Adrenal gland (tissue), 5 donors: ENCODE measurements around the gene TPSG1.
"Not testable (repeated sequence)": the region's sequence is repeated elsewhere in the genome, so short reads cannot be mapped to it uniquely, and the experiment has no call there.

Source experiments
- POLR2A ChIP-seq, 2 donors: fragments of 450-650 bp; IDR thresholded peaks; one replicate each; pipeline ENCODE4 v1.6.1; 2017; ENCODE audit warnings: antibody characterized with exemption in 2 of 2, mild to moderate bottlenecking in 2 of 2, moderate library complexity in 1 of 2
- TF ChIP-seq, protein P1 (sequence below), 6 experiments: fragments of 450-650 bp in 4 of 6; fragments of 200-600 bp in 2 of 6; sonication (generic) in 1 of 6; IDR thresholded peaks; 1 replicate in 5 of 6; 2 replicates in 1 of 6; pipeline versions ENCODE4 v1.5.1 to v1.8.0; 2016 to 2021; ENCODE audit warnings: antibody characterized with exemption in 6 of 6, mild to moderate bottlenecking in 2 of 6, moderate library complexity in 1 of 6
- donor health status: DM: no; HTN: no; CAD: no.

DNA sequence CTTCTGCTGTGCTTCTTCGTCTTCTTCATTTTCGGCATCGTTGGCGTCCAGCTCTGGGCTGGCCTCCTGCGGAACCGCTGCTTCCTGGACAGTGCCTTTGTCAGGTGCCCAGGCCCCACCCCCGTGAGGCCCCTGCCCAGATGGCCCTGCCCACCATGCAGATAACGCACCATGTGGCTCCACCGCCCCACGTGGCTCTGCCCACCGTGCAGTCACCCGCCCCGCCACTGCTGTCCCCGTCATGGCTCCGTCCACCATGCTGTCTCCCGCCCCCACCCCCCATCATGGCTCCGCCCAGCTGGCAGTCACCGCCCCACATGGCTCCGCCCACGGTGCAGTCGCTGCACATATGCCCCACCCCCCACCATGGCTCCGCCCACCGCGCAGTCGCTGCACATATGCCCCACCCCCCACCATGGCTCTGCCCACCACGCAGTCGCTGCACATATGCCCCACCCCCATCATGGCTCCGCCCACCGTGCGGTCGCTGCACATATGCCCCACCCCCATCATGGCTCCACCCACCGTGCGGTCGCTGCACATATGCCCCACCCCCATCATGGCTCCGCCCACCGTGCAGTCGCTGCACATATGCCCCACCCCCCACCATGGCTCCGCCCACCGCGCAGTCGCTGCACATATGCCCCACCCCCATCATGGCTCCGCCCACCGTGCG lies 26.3 kb downstream of the TPSG1 start:
- TF ChIP-seq, protein P1, sequence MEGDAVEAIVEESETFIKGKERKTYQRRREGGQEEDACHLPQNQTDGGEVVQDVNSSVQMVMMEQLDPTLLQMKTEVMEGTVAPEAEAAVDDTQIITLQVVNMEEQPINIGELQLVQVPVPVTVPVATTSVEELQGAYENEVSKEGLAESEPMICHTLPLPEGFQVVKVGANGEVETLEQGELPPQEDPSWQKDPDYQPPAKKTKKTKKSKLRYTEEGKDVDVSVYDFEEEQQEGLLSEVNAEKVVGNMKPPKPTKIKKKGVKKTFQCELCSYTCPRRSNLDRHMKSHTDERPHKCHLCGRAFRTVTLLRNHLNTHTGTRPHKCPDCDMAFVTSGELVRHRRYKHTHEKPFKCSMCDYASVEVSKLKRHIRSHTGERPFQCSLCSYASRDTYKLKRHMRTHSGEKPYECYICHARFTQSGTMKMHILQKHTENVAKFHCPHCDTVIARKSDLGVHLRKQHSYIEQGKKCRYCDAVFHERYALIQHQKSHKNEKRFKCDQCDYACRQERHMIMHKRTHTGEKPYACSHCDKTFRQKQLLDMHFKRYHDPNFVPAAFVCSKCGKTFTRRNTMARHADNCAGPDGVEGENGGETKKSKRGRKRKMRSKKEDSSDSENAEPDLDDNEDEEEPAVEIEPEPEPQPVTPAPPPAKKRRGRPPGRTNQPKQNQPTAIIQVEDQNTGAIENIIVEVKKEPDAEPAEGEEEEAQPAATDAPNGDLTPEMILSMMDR (IDR thresholded peaks at IDR 0.05): not testable (repeated sequence)
- TF ChIP-seq POLR2A (IDR thresholded peaks at IDR 0.05): not testable (repeated sequence)
